ENCODE results near the gene IGSF21. TPM values are rescaled to one million over a fixed set of nuclear protein-coding genes. Genes with fewer than 3 reads are reported as not detected.

Gene IGSF21
- total RNA-seq, 1 donor from 2014 or later = 2.4 TPM

- intact Hi-C loops (cut with DNase I) = no loop called here
- Histone ChIP-seq H3K4me3 (no peak overlapping the region), H3K9me3 (no peaks in the 10 kb centered on the region), H3K36me3 (no peaks in the 10 kb centered on the region), H3K27ac (no peak overlapping the region), H3K27me3 (no peaks in the 10 kb centered on the region), H3K4me1 (no peaks in the 10 kb centered on the region)
- TF ChIP-seq CTCF (IDR thresholded peaks at IDR 0.05) = no peak
- no peak for DNase-seq (ENCODE audit: low spot score in 2 of 2)
Measured at GRCh38 chr1:18237371-18237770, 129.8 kb downstream of the IGSF21 start.

- intact Hi-C loops (cut with DNase I) = no loop called here
- Histone ChIP-seq H3K27me3 (no peaks in the 10 kb centered on the region), H3K36me3 (no peaks in the 10 kb centered on the region), H3K27ac (no peak overlapping the region), H3K4me3 (no peak overlapping the region), H3K9me3 (no peaks in the 10 kb centered on the region), H3K4me1 (no peaks in the 10 kb centered on the region)
- no peak for TF ChIP-seq CTCF (IDR thresholded peaks at IDR 0.05)
- DNase-seq (ENCODE audit: low spot score in 2 of 2) = no peak
Measured at GRCh38 chr1:18238190-18238589, 130.6 kb downstream of the IGSF21 start.

GRCh38 chr1:18239671-18240070, 132.1 kb downstream of the IGSF21 start:
- H3K4me1 ChIP-seq = no peaks in the 10 kb centered on the region
- no peak for TF ChIP-seq CTCF (IDR thresholded peaks at IDR 0.05)
- H3K9me3 ChIP-seq = no peaks in the 10 kb centered on the region
- no peak for DNase-seq (ENCODE audit: low spot score in 2 of 2)
- H3K4me3 ChIP-seq = no peak overlapping the region
- no peaks in the 10 kb centered on the region for H3K36me3 ChIP-seq
- H3K27ac ChIP-seq = no peak overlapping the region
- intact Hi-C loops (cut with DNase I) = no loop called here
- no peaks in the 10 kb centered on the region for H3K27me3 ChIP-seq

- Histone ChIP-seq H3K4me3 (no peak overlapping the region), H3K27ac (no peak overlapping the region), H3K9me3 (no peaks in the 10 kb centered on the region), H3K36me3 (no peaks in the 10 kb centered on the region), H3K27me3 (no peaks in the 10 kb centered on the region), H3K4me1 (no peaks in the 10 kb centered on the region)
- intact Hi-C loops (cut with DNase I) = no loop called here
- DNase-seq (ENCODE audit: low spot score in 2 of 2) = no peak
- no peak for TF ChIP-seq CTCF (IDR thresholded peaks at IDR 0.05)
Measured at GRCh38 chr1:18240906-18241305, 133.3 kb downstream of the IGSF21 start.

- no peak for DNase-seq (ENCODE audit: low spot score in 2 of 2)
- intact Hi-C loops (cut with DNase I) = no loop called here
- Histone ChIP-seq H3K4me1 (no peaks in the 10 kb centered on the region), H3K27ac (no peak overlapping the region), H3K36me3 (no peaks in the 10 kb centered on the region), H3K27me3 (no peaks in the 10 kb centered on the region), H3K4me3 (no peak overlapping the region), H3K9me3 (no peaks in the 10 kb centered on the region)
- TF ChIP-seq CTCF (IDR thresholded peaks at IDR 0.05) = no peak
Measured at GRCh38 chr1:18241891-18242290, 134.3 kb downstream of the IGSF21 start.

- Histone ChIP-seq H3K4me3 (no peak overlapping the region), H3K4me1 (no peaks in the 10 kb centered on the region), H3K9me3 (no peaks in the 10 kb centered on the region), H3K36me3 (no peaks in the 10 kb centered on the region), H3K27me3 (no peaks in the 10 kb centered on the region), H3K27ac (no peak overlapping the region)
- intact Hi-C loops (cut with DNase I) = no loop called here
- TF ChIP-seq CTCF (IDR thresholded peaks at IDR 0.05) = no peak
- DNase-seq (ENCODE audit: low spot score in 2 of 2) = no peak
Measured at GRCh38 chr1:18243503-18244175, 136.0 kb downstream of the IGSF21 start.
